ENCODE measurements around the gene N4BP2L1.

DNA sequence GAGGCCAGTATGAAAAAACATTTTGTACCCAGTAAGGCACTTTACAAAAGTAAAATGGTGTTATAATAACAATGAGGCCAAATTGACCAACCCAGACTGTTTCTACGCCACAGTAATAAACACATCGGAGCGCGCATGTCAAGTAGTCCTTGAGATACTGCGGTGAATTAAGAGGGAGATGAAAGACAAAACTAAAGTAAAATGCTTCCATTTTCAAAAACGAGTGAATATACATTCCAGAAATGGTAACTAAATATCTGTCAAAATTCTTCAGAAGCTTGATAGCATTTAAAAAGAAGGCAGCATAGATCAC is 19.0 kb downstream of the N4BP2L1 start:
- TF ChIP-seq, protein P1, sequence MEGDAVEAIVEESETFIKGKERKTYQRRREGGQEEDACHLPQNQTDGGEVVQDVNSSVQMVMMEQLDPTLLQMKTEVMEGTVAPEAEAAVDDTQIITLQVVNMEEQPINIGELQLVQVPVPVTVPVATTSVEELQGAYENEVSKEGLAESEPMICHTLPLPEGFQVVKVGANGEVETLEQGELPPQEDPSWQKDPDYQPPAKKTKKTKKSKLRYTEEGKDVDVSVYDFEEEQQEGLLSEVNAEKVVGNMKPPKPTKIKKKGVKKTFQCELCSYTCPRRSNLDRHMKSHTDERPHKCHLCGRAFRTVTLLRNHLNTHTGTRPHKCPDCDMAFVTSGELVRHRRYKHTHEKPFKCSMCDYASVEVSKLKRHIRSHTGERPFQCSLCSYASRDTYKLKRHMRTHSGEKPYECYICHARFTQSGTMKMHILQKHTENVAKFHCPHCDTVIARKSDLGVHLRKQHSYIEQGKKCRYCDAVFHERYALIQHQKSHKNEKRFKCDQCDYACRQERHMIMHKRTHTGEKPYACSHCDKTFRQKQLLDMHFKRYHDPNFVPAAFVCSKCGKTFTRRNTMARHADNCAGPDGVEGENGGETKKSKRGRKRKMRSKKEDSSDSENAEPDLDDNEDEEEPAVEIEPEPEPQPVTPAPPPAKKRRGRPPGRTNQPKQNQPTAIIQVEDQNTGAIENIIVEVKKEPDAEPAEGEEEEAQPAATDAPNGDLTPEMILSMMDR (IDR thresholded peaks at IDR 0.05; ENCODE audit: insufficient read depth, low read length): no peak
- no peak for TF ChIP-seq POLR2AphosphoS5 (IDR thresholded peaks at IDR 0.05; ENCODE audit: low read depth)
- no peak for TF ChIP-seq GABPA (IDR thresholded peaks at IDR 0.05; ENCODE audit: low read depth)

Data from HL-60 (cell line).